Osteoblast (primary cell): ENCODE measurements around the gene COBLL1. TPM values are rescaled to one million over a fixed set of nuclear protein-coding genes. Genes with fewer than 3 reads are reported as not detected.

Source experiments
- DNase-seq: peaks from one replicate; pipeline ENCODE4 v3.0.0; 2011; ENCODE audit warnings: low spot score, mixed read lengths; ENCODE audit not compliant: insufficient read length; ENCODE audit errors: missing footprints
- H2AFZ ChIP-seq: 2 replicates; pipeline ENCODE4 v1.6.0; 2011; ENCODE audit warnings: mild to moderate bottlenecking, low read length
- H3K27ac ChIP-seq: 2 replicates; pipeline ENCODE4 v1.5.1; 2011; ENCODE audit warnings: mild to moderate bottlenecking, low read depth, low read length, moderate library complexity
- H3K27me3 ChIP-seq: 2 replicates; pipeline ENCODE4 v1.6.0; 2012; ENCODE audit warnings: mild to moderate bottlenecking, control low read depth, inconsistent platforms, low read length, moderate library complexity; ENCODE audit not compliant: insufficient read depth
- H3K36me3 ChIP-seq: 2 replicates; pipeline ENCODE4 v1.5.1; 2011; ENCODE audit warnings: mild to moderate bottlenecking, low read length, control low read depth, moderate library complexity; ENCODE audit not compliant: insufficient read depth
- H3K4me1 ChIP-seq: 2 replicates; pipeline ENCODE4 v1.5.1; 2011; ENCODE audit warnings: mild to moderate bottlenecking, low read length, control low read depth, moderate library complexity; ENCODE audit not compliant: insufficient read depth
- H3K4me2 ChIP-seq: 2 replicates; pipeline ENCODE4 v1.6.0; 2011; ENCODE audit warnings: mild to moderate bottlenecking, low read length; ENCODE audit not compliant: insufficient read depth
- H3K4me3 ChIP-seq: fragments of 200-600 bp; sonication (generic); 3 replicates; pipeline ENCODE4 v1.5.1; 2012; ENCODE audit warnings: mild to moderate bottlenecking, low read length, inconsistent platforms; ENCODE audit not compliant: insufficient read depth
- H3K79me2 ChIP-seq: 2 replicates; pipeline ENCODE4 v1.6.0; 2012; ENCODE audit warnings: mild to moderate bottlenecking, low read length, control low read depth, inconsistent platforms; ENCODE audit not compliant: insufficient read depth
- H3K9me3 ChIP-seq: 2 replicates; pipeline ENCODE4 v1.5.1; 2011; ENCODE audit warnings: low read depth, low read length, control low read depth
- H4K20me1 ChIP-seq: 2 replicates; pipeline ENCODE4 v1.6.0; 2012; ENCODE audit warnings: mild to moderate bottlenecking, low read length, control low read depth; ENCODE audit not compliant: insufficient read depth
- CTCF ChIP-seq: IDR thresholded peaks from 2 replicates; pipeline ENCODE4 v1.5.1; 2011; ENCODE audit warnings: mild to moderate bottlenecking, low read depth, low read length, moderate library complexity; ENCODE audit errors: extremely low read depth
- total RNA-seq: library from RNA; depleted of rRNA; stranded (reverse); fragments of >200 nt; gene quantifications from 2 replicates; pipeline ENCODE4 v1.2.3, GENCODE V29; 2012

The COBLL1 gene
- total RNA-seq, result 10.9 and 17.4 TPM in 2 replicates

GRCh38 chr2:164841719-164842623 lies at the start of gene COBLL1:
COBLL1 (minus strand) TSS chr2:164841823; CDS start chr2:164841196, 627 bp downstream.
- Histone ChIP-seq H3K27ac (peak within 1 kb of the TSS; percentile 6), H3K36me3 (no peaks in the 10 kb centered on the region), H4K20me1 (no peaks in the 10 kb centered on the region), H3K4me2 (peak within 1 kb of the TSS; percentile 93), H3K27me3 (peaks cover 3% of the 10 kb centered on the region), H3K4me1 (peaks cover 12% of the 10 kb centered on the region), H2AFZ (peak within 1 kb of the TSS; percentile 95), H3K4me3 (peak within 1 kb of the TSS; percentile 86), H3K79me2 (peaks cover 5% of the 10 kb centered on the region), H3K9me3 (no peaks in the 10 kb centered on the region)
- peak; percentile 94 for DNase-seq
- peak; percentile 64 for TF ChIP-seq CTCF

GRCh38 chr2:164890544-164890943 lies 48.9 kb upstream of the COBLL1 start:
- Histone ChIP-seq H3K4me3 (no peak overlapping the region), H3K4me1 (no peaks in the 10 kb centered on the region), H3K79me2 (no peaks in the 10 kb centered on the region), H3K4me2 (no peak overlapping the region), H3K27me3 (no peaks in the 10 kb centered on the region), H2AFZ (no peak overlapping the region), H3K9me3 (no peaks in the 10 kb centered on the region), H4K20me1 (no peaks in the 10 kb centered on the region), H3K27ac (no peak overlapping the region), H3K36me3 (no peaks in the 10 kb centered on the region)
- no peak for TF ChIP-seq CTCF
- DNase-seq, result no peak

GRCh38 chr2:164888592-164888991 lies 47.0 kb upstream of the COBLL1 start:
- Histone ChIP-seq H3K9me3 (no peaks in the 10 kb centered on the region), H3K4me2 (no peak overlapping the region), H3K27me3 (no peaks in the 10 kb centered on the region), H3K79me2 (no peaks in the 10 kb centered on the region), H3K4me3 (no peak overlapping the region), H2AFZ (no peak overlapping the region), H3K4me1 (no peaks in the 10 kb centered on the region), H4K20me1 (no peaks in the 10 kb centered on the region), H3K36me3 (no peaks in the 10 kb centered on the region), H3K27ac (no peak overlapping the region)
- DNase-seq, result no peak
- TF ChIP-seq CTCF, result no peak

GRCh38 chr2:164887434-164888144 lies 46.0 kb upstream of the COBLL1 start:
- TF ChIP-seq CTCF, result no peak

More at GRCh38 chr2:164887434-164888144, 46.0 kb upstream of the COBLL1 start:
- Histone ChIP-seq H3K27me3 (no peaks in the 10 kb centered on the region), H3K27ac (no peak overlapping the region), H3K9me3 (no peaks in the 10 kb centered on the region), H3K79me2 (no peaks in the 10 kb centered on the region), H3K36me3 (no peaks in the 10 kb centered on the region), H3K4me1 (no peaks in the 10 kb centered on the region), H3K4me2 (no peak overlapping the region), H4K20me1 (no peaks in the 10 kb centered on the region), H3K4me3 (no peak overlapping the region), H2AFZ (no peak overlapping the region)
- no peak for DNase-seq
